Activated naive CD8-positive, alpha-beta T cell (primary cell): Measurements from ENCODE around the gene PISD.
A peak's percentile ranks its signal among the peaks of the same experiment; 100 is the strongest.
"Not testable (repeated sequence)": the region's sequence is repeated elsewhere in the genome, so short reads cannot be mapped to it uniquely, and the experiment has no call there.

ENCODE experiments used
- H3K27ac Mint-ChIP-seq: one replicate; pipeline ENCODE4 v1.8.0; 2021; ENCODE audit warnings: mixed read lengths
- H3K27me3 Mint-ChIP-seq: one replicate; pipeline ENCODE4 v1.8.0; 2021; ENCODE audit warnings: mixed read lengths
- H3K36me3 Mint-ChIP-seq: one replicate; pipeline ENCODE4 v1.8.0; 2021; ENCODE audit warnings: mixed read lengths
- H3K4me1 Mint-ChIP-seq: one replicate; pipeline ENCODE4 v1.8.0; 2021; ENCODE audit warnings: low read depth, mixed read lengths
- H3K4me3 Mint-ChIP-seq: one replicate; pipeline ENCODE4 v1.8.0; 2021; ENCODE audit warnings: mild to moderate bottlenecking, mixed read lengths
- H3K9me3 Mint-ChIP-seq: one replicate; pipeline ENCODE4 v1.8.0; 2021; ENCODE audit warnings: low read depth, mixed read lengths

PISD gene

GRCh38 chr22:31668849-31669248 is 6.8 kb upstream of the PISD start:
- not testable (repeated sequence) for H3K4me1 Mint-ChIP-seq, H3K36me3 Mint-ChIP-seq, H3K27me3 Mint-ChIP-seq, H3K4me3 Mint-ChIP-seq, H3K9me3 Mint-ChIP-seq, H3K27ac Mint-ChIP-seq

- Mint-ChIP-seq H3K4me1 (peaks cover 32% of the 10 kb centered on the region), H3K27me3 (no peaks in the 10 kb centered on the region), H3K27ac (peak overlapping the region; percentile 98), H3K9me3 (no peaks in the 10 kb centered on the region), H3K4me3 (peak overlapping the region; percentile 99), H3K36me3 (no peaks in the 10 kb centered on the region)
Measured at GRCh38 chr22:31662668-31663037, 638 bp upstream of the PISD start.

- H3K36me3 Mint-ChIP-seq, H3K9me3 Mint-ChIP-seq, H3K27me3 Mint-ChIP-seq: not testable (repeated sequence)
- peak overlapping the region; percentile 99 for H3K4me3 Mint-ChIP-seq
- H3K27ac Mint-ChIP-seq: peak overlapping the region; percentile 98
- peaks cover 34% of the 10 kb centered on the region for H3K4me1 Mint-ChIP-seq
Measured at GRCh38 chr22:31660860-31661341, 1.1 kb downstream of the PISD start.

DNA sequence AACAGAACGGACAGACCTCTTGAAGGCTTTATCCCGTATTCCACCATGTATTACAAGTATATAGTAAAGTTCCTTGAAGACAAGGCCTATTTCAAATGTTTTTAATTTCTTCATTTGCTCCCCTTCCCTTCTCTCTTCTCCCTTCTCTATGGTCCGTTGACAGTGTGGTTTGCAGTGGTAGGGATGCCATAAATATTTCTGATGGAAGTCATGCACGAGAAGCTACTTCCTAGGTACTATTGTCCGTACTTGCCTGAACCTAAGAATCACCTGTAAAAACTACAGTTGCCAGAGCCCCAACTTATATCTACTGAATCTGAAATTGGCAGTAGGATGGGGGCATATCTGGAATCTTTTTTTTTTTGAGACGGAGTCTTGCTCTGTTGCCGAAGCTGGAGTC is 2.8 kb downstream of the PISD start:
- Mint-ChIP-seq H3K9me3 (no peaks in the 10 kb centered on the region), H3K27ac (peak overlapping the region; percentile 34), H3K27me3 (no peaks in the 10 kb centered on the region), H3K4me1 (peaks cover 37% of the 10 kb centered on the region), H3K36me3 (no peaks in the 10 kb centered on the region), H3K4me3 (no peak overlapping the region)

DNA sequence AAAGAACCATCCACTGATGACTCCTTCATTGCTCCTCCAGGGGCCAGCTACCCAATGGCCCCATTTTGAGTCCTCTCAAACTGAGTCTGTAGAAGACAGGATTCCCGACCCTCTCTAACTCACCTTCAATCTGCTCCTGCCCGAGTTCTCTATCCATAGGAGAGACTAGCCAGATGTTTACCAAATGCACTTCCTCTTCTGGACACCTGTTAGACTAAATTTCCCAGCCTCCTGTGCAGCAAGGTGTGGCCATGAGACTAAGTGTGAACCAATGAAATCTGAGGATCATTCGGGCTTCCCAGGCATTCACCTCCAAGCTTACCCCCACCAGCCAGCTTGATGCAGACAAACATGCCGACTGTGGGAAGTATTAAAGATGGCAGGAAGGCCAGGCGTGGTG is 7.6 kb downstream of the PISD start:
- H3K4me1 Mint-ChIP-seq: peaks cover 38% of the 10 kb centered on the region
- H3K4me3 Mint-ChIP-seq: no peak overlapping the region
- H3K9me3 Mint-ChIP-seq: no peaks in the 10 kb centered on the region
- H3K27me3 Mint-ChIP-seq: no peaks in the 10 kb centered on the region
- H3K27ac Mint-ChIP-seq: peak overlapping the region; percentile 80
- H3K36me3 Mint-ChIP-seq: no peaks in the 10 kb centered on the region

- H3K4me1 Mint-ChIP-seq: peaks cover 35% of the 10 kb centered on the region
- H3K27me3 Mint-ChIP-seq: no peaks in the 10 kb centered on the region
- peak overlapping the region; percentile 80 for H3K27ac Mint-ChIP-seq
- H3K9me3 Mint-ChIP-seq: no peaks in the 10 kb centered on the region
- no peak overlapping the region for H3K4me3 Mint-ChIP-seq
- H3K36me3 Mint-ChIP-seq: no peaks in the 10 kb centered on the region
Measured at GRCh38 chr22:31653944-31654343, 8.1 kb downstream of the PISD start.

DNA sequence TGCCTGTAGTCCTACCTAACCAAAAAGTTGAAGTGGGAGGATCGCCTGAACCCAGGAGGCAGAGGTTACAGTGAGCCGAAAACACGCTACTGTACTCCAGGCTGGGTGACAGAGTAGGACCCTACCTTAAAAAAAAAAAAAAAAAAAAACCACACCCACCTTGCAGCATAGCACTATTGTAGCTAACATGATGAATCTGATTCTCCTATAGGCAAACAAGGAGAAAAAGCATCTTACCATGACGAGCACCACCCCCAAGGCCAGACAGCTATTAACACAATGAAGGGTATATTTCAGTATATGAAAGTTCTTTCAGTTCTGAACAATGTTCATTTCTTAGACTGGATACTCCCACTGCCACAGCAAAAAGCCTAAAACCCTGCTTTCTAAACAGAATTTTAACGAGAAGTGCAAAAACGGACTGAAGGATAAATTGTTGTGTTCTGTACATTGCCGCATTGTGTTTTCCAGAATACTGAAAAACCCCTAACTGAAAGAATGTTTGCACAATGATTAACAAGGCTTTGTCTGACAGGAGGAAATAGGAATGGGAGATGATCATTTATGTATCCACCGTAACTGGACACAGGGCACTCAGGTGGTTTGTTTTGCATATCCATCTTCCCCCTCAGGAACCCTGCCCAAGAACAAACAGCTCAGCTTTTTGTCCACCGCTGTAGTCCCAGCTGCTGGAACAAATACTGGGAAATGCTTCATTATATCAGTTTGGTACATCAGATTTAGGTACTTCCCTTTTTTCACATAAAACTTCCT is 8.9 kb downstream of the PISD start:
- H3K4me3 Mint-ChIP-seq: no peak overlapping the region
- no peaks in the 10 kb centered on the region for H3K36me3 Mint-ChIP-seq
- no peaks in the 10 kb centered on the region for H3K27me3 Mint-ChIP-seq
- no peaks in the 10 kb centered on the region for H3K9me3 Mint-ChIP-seq
- H3K4me1 Mint-ChIP-seq: peaks cover 33% of the 10 kb centered on the region
- H3K27ac Mint-ChIP-seq: no peak overlapping the region

DNA sequence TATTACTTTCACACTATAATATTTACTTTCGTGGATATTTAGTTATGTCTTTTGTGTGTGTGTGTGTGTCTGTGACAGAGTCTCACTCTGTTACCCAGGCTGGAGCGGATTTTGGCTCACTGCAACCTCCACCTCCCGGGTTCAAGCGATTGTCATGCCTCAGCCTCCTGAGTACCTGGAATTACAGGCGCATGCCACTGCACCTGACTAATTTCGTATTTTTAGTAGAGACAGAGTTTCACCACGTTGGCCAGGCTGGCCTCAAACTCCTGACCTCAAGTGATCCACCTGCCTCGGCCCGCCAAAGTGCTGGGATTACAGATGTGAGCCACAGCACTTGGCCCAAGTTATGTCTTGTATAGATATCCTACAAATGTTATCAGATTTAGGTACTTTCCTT is 9.9 kb downstream of the PISD start:
- no peaks in the 10 kb centered on the region for H3K27me3 Mint-ChIP-seq

GRCh38 chr22:31651664-31652063 is 10.4 kb downstream of the PISD start:
- Mint-ChIP-seq H3K4me3 (no peak overlapping the region), H3K27ac (no peak overlapping the region), H3K36me3 (no peaks in the 10 kb centered on the region), H3K9me3 (no peaks in the 10 kb centered on the region), H3K27me3 (no peaks in the 10 kb centered on the region), H3K4me1 (peaks cover 37% of the 10 kb centered on the region)

More for the DNA sequence above, 9.9 kb downstream of the PISD start:
- Mint-ChIP-seq H3K4me3 (no peak overlapping the region), H3K4me1 (peaks cover 34% of the 10 kb centered on the region), H3K9me3 (no peaks in the 10 kb centered on the region), H3K27ac (no peak overlapping the region), H3K36me3 (no peaks in the 10 kb centered on the region)

DNA sequence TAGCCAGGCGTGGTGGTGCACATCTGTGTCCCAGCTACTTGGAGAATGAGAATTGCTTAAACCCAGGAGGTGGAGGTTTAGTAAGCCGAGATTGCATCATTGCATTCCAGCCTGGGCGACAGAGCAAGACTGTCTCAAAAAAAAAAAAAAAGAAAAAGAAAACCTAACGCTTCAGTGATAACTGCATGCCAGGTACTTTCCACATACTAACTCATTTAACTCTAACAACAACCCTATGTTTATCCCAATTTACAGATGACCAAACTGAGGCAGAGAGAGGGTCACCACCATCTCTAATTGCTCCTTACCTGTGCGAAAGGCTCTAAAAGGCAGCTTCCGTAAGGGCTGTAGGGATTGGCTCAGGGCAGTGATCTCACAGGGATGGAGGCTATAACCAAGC is 11.6 kb downstream of the PISD start:
- no peaks in the 10 kb centered on the region for H3K27me3 Mint-ChIP-seq
- no peaks in the 10 kb centered on the region for H3K36me3 Mint-ChIP-seq
- H3K4me1 Mint-ChIP-seq: peaks cover 44% of the 10 kb centered on the region
- H3K9me3 Mint-ChIP-seq: no peaks in the 10 kb centered on the region
- no peak overlapping the region for H3K27ac Mint-ChIP-seq
- no peak overlapping the region for H3K4me3 Mint-ChIP-seq

GRCh38 chr22:31647523-31648320 is 14.3 kb downstream of the PISD start:
- Mint-ChIP-seq H3K4me1 (peaks cover 37% of the 10 kb centered on the region), H3K27ac (peak overlapping the region; percentile 10), H3K9me3 (no peaks in the 10 kb centered on the region), H3K27me3 (no peaks in the 10 kb centered on the region), H3K36me3 (peaks cover 2% of the 10 kb centered on the region), H3K4me3 (no peak overlapping the region)

- H3K36me3 Mint-ChIP-seq: peaks cover 2% of the 10 kb centered on the region
- H3K27ac Mint-ChIP-seq: peak overlapping the region; percentile 91
Measured at GRCh38 chr22:31647066-31647465, 14.9 kb downstream of the PISD start.

DNA sequence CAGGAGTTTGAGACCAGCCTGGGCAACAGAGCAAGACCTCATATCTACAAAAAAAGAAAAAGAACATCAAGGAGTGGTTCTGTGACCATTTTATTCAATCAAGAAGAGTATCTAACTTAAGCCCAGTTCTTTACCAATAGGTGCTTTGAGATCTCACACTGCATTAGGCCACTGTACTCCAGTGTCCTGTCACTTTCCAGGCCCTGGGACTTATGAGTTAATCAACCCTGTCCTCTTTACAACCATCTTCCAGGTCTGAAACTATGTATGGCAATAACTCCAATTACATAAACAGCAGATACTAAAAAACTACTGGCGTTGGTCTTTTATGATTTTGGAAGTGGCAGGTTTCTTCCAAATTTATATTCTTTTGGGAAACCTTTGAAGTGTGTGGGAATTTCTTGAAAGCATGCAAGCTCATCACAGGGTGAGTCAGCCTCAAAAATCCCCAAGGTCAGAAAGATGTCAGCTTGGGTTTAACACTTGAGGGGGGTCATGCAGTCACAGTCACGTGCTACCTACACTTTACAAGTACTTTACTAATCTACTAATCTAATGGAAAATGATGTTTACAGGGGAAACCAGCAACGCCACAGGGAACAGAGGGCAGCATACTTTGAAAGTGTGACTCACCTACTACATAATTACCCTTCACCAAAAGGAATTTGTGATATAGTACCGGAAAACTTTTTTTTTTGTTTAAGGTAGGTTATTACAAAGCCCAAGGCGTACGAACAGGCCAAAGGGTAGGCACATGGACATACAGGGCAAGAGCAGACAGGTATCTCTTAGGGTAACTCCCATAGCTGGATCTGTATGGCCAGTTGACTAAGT is 15.6 kb downstream of the PISD start:
- peak overlapping the region; percentile 60 for H3K4me3 Mint-ChIP-seq

More at GRCh38 chr22:31647066-31647465, 14.9 kb downstream of the PISD start:
- no peaks in the 10 kb centered on the region for H3K27me3 Mint-ChIP-seq
- peak overlapping the region; percentile 60 for H3K4me3 Mint-ChIP-seq
- no peaks in the 10 kb centered on the region for H3K9me3 Mint-ChIP-seq
- peaks cover 36% of the 10 kb centered on the region for H3K4me1 Mint-ChIP-seq

DNA sequence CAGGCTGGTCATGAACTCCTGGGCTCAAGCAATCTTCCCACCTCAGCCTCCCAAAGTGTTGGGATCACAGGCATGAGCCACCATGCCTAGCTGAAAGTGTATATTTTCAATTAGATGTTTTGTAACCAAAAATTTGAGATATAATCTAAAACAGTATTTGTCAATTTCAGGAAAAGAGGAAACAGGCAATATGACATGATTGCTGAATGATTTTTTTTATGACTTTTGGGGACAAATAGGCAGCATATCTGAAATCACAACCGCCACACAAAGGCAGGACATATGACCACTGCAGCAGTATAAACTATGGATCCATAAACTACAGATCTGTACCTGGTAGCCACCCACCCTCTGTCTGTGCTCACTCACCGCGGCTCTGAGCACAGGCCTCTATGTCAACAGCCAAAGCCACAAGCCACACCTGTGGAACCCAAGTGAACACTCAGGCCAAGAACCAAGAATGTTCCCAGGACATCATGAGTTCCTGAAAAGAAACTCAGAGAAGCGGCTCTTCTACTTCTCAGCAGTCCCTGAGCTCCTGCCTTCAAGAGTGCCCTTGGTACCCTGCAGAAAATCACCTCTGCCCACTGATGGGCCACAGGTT is 22.5 kb downstream of the PISD start:
- Mint-ChIP-seq H3K9me3 (no peaks in the 10 kb centered on the region), H3K27ac (peak overlapping the region; percentile 76), H3K4me1 (peaks cover 39% of the 10 kb centered on the region), H3K4me3 (no peak overlapping the region), H3K36me3 (peaks cover 6% of the 10 kb centered on the region), H3K27me3 (no peaks in the 10 kb centered on the region)

More for the DNA sequence above, 15.6 kb downstream of the PISD start:
- Mint-ChIP-seq H3K27me3 (no peaks in the 10 kb centered on the region), H3K4me1 (peaks cover 31% of the 10 kb centered on the region), H3K9me3 (no peaks in the 10 kb centered on the region), H3K27ac (peak overlapping the region; percentile 91), H3K36me3 (peaks cover 2% of the 10 kb centered on the region)
